ENCODE data around the gene NABP2.

Gene NABP2

GRCh38 chr12:56224102-56224701 is at the start of gene NABP2:
NABP2 (plus strand) TSS chr12:56224342; CDS start chr12:56224857, 515 bp downstream.
- ChIA-PET POLR2A (no interaction called here), CTCF (interaction anchor here (2.1 to 2.9 kb wide), 3 partner anchors 17 to 104 kb away, joined by 7 to 34 read pairs (median 9); partner anchors contain the start of gene SMARCC2)
- TF ChIP-seq, protein P1, sequence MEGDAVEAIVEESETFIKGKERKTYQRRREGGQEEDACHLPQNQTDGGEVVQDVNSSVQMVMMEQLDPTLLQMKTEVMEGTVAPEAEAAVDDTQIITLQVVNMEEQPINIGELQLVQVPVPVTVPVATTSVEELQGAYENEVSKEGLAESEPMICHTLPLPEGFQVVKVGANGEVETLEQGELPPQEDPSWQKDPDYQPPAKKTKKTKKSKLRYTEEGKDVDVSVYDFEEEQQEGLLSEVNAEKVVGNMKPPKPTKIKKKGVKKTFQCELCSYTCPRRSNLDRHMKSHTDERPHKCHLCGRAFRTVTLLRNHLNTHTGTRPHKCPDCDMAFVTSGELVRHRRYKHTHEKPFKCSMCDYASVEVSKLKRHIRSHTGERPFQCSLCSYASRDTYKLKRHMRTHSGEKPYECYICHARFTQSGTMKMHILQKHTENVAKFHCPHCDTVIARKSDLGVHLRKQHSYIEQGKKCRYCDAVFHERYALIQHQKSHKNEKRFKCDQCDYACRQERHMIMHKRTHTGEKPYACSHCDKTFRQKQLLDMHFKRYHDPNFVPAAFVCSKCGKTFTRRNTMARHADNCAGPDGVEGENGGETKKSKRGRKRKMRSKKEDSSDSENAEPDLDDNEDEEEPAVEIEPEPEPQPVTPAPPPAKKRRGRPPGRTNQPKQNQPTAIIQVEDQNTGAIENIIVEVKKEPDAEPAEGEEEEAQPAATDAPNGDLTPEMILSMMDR (IDR thresholded peaks at IDR 0.05; ENCODE audit: control extremely low read depth, extremely low read depth, low read depth, missing control alignments): peak; percentile 90
- DNase-seq (ENCODE audit: extremely low spot score): peak; percentile 99

DNA sequence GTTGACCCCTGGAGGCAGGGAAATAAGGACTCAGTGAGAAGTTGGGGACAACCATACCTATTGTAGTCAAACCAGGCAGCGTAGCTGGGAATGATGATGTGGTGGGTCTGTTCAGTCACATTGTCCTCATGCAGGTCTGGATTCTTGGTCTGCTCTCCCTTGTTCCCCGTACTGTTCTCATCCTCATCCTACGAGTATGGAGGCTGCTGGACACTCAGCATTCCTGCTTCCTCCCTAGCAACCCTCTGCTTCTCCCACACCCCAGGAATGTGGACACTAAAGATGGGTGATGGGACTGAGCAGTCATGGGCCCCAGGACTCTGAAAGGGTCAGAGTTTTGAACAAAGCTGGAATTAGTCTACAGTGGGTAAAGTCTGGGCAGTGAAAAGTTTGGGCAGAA is 45.8 kb upstream of the NABP2 start:
- DNase-seq (ENCODE audit: extremely low spot score): no peak
- POLR2A ChIA-PET: no interaction called here
- CTCF ChIA-PET: interaction anchor here (1.2 to 11.9 kb wide), 6 partner anchors 11 to 60 kb away, joined by 3 to 96 read pairs (median 4); partner anchors contain the start of genes ESYT1, SMARCC2 and ZC3H10

GRCh38 chr12:56186957-56187356 is 37.2 kb upstream of the NABP2 start:
- POLR2A ChIA-PET: interaction anchor here (0.6 to 3.0 kb wide), 3 partner anchors 24 to 287 kb away, joined by 3 to 9 read pairs (median 4); no protein-coding TSS in a partner anchor
- DNase-seq (ENCODE audit: extremely low spot score): no peak
- TF ChIP-seq, protein P1 (IDR thresholded peaks at IDR 0.05; ENCODE audit: control extremely low read depth, extremely low read depth, low read depth, missing control alignments): no peak
- CTCF ChIA-PET: interaction anchor here (0.8 to 9.6 kb wide), 8 partner anchors 10 to 63 kb away, joined by 3 to 243 read pairs (median 49); partner anchors contain the start of genes ESYT1, MYL6, RNF41 and ZC3H10

More for the DNA sequence above, 45.8 kb upstream of the NABP2 start:
- TF ChIP-seq, protein P1 (IDR thresholded peaks at IDR 0.05; ENCODE audit: control extremely low read depth, extremely low read depth, low read depth, missing control alignments): no peak

GRCh38 chr12:56188131-56188777 is 35.9 kb upstream of the NABP2 start:
- POLR2A ChIA-PET: interaction anchor here (1.1 to 3.0 kb wide), 6 partner anchors 25 to 283 kb away, joined by 3 to 16 read pairs (median 6); partner anchors contain the start of genes RAB5B and ZC3H10
- DNase-seq (ENCODE audit: extremely low spot score): no peak
- CTCF ChIA-PET: interaction anchor here (0.8 to 9.6 kb wide), 20 partner anchors 11 to 449 kb away, joined by 3 to 243 read pairs (median 8); partner anchors contain the start of genes ANKRD52, ESYT1, RNF41 and ZC3H10

DNA sequence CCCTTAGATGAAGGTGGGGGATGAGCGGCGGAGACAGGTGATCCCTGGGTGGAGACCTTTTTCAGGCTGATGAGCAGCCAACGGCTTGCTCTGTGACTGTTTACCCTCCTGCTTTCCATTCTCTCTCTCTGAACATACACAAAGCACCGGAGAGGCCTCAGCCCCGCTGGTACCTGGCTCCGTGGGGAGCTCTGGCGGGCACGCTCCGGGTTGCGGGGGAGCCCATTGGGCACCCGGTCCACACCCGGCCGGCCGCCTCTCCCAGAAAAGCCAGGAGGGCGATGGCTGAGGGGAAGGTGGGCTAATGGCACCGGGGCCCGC is 35.4 kb upstream of the NABP2 start:
- POLR2A ChIA-PET: interaction anchor here (1.0 to 3.0 kb wide), 7 partner anchors 23 to 282 kb away, joined by 3 to 16 read pairs (median 8); partner anchors contain the start of genes ESYT1 and ZC3H10
- CTCF ChIA-PET: interaction anchor here (0.7 to 9.6 kb wide), 42 partner anchors 11 to 449 kb away, joined by 3 to 243 read pairs (median 5); partner anchors contain the start of genes ANKRD52, ESYT1, PA2G4 and PAN2
- TF ChIP-seq, protein P1 (IDR thresholded peaks at IDR 0.05; ENCODE audit: control extremely low read depth, extremely low read depth, low read depth, missing control alignments): no peak
- peak; percentile 29 for DNase-seq (ENCODE audit: extremely low spot score)

More at GRCh38 chr12:56188131-56188777, 35.9 kb upstream of the NABP2 start:
- TF ChIP-seq, protein P1 (IDR thresholded peaks at IDR 0.05; ENCODE audit: control extremely low read depth, extremely low read depth, low read depth, missing control alignments): no peak
